ENCODE results near the gene DCAF8.

DNA sequence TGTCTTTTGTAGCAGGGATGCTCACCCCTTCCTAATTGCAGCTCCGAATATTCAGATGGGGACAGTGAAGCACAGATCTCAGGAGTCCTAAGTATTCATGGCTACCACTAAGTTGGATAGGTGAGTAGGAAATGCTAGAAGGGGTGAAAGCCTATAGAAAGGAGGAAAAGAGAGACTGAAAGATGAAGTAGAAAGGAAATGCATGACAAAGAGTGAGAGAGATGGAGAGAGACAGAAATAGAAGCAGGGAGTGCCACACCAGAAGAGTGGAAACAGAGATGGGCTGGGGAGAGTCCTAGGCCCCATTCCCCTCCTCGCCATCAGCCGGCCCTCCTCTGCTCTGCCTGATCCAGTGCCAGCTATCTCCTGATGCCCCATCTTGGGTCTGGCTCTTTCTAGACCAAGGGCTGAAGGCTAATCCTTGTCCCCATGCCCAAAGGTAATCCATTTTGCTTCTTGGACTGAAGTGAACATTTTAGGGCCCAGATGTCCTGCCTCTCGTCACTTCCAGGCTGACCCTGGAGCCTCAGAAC is 55.2 kb downstream of the DCAF8 start:
- TF ChIP-seq, protein P1, sequence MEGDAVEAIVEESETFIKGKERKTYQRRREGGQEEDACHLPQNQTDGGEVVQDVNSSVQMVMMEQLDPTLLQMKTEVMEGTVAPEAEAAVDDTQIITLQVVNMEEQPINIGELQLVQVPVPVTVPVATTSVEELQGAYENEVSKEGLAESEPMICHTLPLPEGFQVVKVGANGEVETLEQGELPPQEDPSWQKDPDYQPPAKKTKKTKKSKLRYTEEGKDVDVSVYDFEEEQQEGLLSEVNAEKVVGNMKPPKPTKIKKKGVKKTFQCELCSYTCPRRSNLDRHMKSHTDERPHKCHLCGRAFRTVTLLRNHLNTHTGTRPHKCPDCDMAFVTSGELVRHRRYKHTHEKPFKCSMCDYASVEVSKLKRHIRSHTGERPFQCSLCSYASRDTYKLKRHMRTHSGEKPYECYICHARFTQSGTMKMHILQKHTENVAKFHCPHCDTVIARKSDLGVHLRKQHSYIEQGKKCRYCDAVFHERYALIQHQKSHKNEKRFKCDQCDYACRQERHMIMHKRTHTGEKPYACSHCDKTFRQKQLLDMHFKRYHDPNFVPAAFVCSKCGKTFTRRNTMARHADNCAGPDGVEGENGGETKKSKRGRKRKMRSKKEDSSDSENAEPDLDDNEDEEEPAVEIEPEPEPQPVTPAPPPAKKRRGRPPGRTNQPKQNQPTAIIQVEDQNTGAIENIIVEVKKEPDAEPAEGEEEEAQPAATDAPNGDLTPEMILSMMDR (IDR thresholded peaks at IDR 0.05; ENCODE audit: insufficient read depth, low read length): no peak
- TF ChIP-seq, protein P2, sequence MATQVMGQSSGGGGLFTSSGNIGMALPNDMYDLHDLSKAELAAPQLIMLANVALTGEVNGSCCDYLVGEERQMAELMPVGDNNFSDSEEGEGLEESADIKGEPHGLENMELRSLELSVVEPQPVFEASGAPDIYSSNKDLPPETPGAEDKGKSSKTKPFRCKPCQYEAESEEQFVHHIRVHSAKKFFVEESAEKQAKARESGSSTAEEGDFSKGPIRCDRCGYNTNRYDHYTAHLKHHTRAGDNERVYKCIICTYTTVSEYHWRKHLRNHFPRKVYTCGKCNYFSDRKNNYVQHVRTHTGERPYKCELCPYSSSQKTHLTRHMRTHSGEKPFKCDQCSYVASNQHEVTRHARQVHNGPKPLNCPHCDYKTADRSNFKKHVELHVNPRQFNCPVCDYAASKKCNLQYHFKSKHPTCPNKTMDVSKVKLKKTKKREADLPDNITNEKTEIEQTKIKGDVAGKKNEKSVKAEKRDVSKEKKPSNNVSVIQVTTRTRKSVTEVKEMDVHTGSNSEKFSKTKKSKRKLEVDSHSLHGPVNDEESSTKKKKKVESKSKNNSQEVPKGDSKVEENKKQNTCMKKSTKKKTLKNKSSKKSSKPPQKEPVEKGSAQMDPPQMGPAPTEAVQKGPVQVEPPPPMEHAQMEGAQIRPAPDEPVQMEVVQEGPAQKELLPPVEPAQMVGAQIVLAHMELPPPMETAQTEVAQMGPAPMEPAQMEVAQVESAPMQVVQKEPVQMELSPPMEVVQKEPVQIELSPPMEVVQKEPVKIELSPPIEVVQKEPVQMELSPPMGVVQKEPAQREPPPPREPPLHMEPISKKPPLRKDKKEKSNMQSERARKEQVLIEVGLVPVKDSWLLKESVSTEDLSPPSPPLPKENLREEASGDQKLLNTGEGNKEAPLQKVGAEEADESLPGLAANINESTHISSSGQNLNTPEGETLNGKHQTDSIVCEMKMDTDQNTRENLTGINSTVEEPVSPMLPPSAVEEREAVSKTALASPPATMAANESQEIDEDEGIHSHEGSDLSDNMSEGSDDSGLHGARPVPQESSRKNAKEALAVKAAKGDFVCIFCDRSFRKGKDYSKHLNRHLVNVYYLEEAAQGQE (IDR thresholded peaks at IDR 0.05; ENCODE audit: insufficient replicate concordance, low read depth): no peak
- TF ChIP-seq SPI1 (IDR thresholded peaks at IDR 0.05; ENCODE audit: borderline replicate concordance, low read depth): no peak
- TF ChIP-seq GABPA (IDR thresholded peaks at IDR 0.05; ENCODE audit: low read depth): no peak
- no peak for TF ChIP-seq POLR2AphosphoS5 (IDR thresholded peaks at IDR 0.05; ENCODE audit: low read depth)

Data from HL-60 (cell line).